HG02678 (cell line): ENCODE results near the gene CLDN18.

ENCODE experiments used
- ATAC-seq: cut with Tn5 transposase; IDR thresholded peaks from one replicate; pipeline ENCODE4 v1.9.1; 2021; ENCODE audit warnings: mild to moderate bottlenecking, moderate library complexity; ENCODE audit not compliant: unreplicated experiment

Gene CLDN18

DNA sequence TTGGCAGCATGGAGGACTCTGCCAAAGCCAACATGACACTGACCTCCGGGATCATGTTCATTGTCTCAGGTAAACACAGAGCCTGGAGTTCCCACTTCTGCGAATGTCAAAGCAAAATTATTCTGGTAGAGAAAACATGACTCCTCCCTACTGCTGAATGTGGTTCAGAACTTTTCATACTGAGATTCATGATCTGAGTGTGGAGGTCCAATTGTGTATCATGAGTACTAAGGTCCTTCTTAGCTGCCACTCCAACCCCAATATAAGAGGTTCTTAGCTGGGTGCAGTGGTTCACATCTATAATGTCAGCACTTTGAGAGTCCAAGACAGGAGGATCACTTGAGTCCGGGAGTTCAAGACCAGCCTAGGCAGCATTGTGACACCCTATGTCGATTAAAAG is 13.8 kb downstream of the CLDN18 start:
- ATAC-seq: no peak

DNA sequence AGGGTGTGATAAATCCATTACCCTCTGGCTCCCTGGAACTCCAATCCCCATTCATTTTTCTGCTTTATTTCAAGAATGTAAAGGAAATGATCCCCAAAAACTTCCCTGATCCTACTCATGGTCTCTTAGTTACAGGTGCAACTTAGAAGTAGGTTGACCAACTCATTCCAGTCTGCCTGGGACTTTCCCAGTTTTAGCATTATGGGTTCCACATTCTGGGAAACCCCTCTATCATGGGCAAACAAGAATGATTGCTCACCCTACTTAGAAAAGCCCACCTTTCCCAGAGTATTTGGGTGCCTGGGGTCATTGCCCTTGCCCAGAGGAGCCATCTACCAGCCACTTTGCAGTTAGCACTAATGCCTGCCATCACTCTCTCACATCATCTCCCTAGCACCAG is 15.6 kb downstream of the CLDN18 start:
- ATAC-seq: no peak

DNA sequence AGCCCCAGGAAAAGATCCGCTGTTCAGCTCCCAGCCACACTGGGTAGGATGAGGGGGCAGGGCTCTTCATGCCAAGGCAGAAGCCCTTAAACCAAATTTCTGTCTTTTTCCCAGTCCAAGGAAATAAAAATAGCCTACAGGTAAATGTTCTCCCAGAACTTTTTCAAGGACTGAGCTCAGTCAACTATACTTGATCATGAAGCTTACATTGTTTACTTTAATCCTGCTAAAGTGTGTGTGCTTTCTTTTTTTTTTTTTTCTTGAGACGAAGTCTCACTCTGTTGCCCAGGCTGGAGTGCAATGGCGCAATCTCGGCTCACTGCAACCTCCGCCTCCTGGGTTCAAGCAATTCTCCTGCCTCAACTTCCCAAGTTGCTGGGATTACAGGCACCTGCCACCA is 17.9 kb downstream of the CLDN18 start:
- ATAC-seq: no peak

DNA sequence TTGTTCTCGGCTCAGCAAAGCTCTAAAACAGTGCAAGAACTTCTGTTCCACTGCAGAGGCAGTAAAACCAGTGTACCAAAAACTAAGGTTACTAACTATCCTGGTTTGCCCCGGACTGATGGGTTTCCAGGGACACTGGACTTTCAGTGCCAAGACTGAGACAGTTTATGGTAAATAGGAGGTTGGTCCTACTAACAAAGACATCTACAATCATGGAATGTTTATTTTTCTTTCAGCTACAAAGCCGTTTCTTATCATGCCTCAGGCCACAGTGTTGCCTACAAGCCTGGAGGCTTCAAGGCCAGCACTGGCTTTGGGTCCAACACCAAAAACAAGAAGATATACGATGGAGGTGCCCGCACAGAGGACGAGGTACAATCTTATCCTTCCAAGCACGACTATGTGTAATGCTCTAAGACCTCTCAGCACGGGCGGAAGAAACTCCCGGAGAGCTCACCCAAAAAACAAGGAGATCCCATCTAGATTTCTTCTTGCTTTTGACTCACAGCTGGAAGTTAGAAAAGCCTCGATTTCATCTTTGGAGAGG is 20.8 kb downstream of the CLDN18 start:
- ATAC-seq: no peak

DNA sequence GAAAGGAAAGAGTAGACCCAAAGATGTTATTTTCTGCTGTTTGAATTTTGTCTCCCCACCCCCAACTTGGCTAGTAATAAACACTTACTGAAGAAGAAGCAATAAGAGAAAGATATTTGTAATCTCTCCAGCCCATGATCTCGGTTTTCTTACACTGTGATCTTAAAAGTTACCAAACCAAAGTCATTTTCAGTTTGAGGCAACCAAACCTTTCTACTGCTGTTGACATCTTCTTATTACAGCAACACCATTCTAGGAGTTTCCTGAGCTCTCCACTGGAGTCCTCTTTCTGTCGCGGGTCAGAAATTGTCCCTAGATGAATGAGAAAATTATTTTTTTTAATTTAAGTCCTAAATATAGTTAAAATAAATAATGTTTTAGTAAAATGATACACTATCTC is 21.6 kb downstream of the CLDN18 start:
- no peak for ATAC-seq

DNA sequence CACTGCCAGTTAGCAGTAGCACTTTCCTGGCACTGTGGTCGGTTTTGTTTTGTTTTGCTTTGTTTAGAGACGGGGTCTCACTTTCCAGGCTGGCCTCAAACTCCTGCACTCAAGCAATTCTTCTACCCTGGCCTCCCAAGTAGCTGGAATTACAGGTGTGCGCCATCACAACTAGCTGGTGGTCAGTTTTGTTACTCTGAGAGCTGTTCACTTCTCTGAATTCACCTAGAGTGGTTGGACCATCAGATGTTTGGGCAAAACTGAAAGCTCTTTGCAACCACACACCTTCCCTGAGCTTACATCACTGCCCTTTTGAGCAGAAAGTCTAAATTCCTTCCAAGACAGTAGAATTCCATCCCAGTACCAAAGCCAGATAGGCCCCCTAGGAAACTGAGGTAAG is 22.6 kb downstream of the CLDN18 start:
- peak; percentile 53 for ATAC-seq

DNA sequence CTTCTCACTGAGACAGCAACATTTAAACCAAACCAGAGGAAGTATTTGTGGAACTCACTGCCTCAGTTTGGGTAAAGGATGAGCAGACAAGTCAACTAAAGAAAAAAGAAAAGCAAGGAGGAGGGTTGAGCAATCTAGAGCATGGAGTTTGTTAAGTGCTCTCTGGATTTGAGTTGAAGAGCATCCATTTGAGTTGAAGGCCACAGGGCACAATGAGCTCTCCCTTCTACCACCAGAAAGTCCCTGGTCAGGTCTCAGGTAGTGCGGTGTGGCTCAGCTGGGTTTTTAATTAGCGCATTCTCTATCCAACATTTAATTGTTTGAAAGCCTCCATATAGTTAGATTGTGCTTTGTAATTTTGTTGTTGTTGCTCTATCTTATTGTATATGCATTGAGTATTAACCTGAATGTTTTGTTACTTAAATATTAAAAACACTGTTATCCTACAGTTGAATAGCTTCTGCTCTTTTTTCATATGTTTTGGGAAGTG is 23.3 kb downstream of the CLDN18 start:
- peak; percentile 16 for ATAC-seq

DNA sequence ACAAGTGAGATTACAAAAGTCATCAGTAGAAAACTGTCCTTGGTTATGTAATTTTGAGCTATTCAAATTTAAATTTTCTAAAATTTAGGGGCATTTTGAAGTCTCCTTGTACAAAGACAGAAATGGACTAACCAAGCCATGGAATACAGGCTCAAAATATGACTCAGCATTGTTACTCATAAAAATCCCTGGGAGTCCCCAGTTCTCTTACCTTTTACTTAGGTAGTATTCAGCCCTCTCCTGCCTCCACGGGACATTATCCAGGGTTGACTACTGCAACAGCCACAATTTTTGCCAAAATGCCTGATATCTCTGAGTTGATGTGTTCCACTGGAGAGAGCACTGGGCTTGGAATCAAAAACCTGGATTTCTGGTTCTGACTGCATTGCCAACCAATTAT is 25.0 kb downstream of the CLDN18 start:
- no peak for ATAC-seq

DNA sequence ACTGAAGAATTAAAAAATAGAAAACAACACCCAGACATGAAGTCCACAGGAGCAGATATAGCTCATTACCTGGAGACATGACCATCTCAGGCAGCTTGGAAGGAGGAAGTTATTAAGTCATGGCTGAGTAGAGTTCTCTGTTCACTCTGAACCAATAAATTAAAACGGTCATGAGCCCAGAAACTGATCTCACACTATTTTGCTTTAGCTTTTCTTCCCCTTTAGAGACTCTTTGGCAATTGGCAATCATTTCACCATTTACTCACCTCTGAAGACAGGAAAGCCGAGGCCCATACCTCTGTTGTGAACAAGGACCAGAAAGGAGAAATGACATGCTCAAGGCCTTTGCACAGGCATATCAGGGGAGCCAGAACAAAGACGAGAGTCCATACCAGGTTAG is 26.6 kb downstream of the CLDN18 start:
- ATAC-seq: no peak

DNA sequence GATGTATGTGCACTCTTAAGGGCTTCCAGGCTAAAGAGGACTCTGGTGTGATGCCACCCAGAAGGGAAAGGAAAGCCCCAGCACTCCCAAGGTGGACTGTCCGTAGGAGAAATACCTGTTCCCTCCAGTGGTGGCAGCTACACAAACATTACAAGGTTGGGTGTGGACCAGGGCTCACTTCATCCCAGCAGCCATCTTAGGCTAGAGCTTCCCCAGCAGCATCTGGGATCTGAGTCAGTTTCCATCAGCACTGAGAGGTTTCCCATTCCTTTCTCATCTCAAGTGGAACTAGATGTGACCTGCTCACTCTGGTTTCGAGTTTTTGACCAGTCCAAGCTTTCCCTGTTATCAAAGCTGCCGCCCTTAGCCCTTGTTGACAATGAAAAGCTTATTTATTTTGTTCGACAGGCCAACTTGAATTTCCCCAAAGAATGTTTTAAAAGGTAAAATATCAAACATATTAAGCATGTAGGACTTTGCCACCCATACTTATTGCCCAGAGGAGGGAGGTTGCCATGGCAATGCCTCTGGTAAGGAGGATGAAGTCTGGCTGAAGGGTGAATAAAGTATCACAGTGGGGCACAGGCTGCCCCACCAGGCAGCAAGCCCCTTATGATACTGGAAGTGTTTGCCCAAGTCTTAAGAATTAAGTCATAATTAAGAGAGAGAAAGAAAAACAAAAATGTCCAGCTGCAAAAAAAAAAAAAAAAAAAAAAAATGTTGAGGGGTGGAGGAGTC is 28.9 kb downstream of the CLDN18 start:
- no peak for ATAC-seq

DNA sequence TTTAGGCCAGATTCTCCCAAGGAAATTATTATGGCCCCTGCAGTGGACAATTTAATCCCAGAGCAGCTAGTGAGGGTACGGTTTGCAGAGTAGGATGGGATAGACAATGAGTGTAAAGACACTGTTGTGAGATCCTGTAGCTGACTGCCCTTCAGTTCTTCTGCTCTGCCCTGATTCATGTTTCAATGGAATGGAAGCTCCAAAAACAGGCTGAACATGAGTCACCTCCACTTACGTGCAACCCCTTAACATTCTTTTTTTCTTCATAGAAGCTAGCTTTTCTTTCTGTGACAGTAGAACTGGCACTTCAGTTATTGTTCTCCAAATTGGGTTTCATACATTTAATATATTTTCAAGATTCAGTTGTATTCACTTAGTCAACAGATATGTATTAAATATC is 32.1 kb downstream of the CLDN18 start:
- no peak for ATAC-seq

DNA sequence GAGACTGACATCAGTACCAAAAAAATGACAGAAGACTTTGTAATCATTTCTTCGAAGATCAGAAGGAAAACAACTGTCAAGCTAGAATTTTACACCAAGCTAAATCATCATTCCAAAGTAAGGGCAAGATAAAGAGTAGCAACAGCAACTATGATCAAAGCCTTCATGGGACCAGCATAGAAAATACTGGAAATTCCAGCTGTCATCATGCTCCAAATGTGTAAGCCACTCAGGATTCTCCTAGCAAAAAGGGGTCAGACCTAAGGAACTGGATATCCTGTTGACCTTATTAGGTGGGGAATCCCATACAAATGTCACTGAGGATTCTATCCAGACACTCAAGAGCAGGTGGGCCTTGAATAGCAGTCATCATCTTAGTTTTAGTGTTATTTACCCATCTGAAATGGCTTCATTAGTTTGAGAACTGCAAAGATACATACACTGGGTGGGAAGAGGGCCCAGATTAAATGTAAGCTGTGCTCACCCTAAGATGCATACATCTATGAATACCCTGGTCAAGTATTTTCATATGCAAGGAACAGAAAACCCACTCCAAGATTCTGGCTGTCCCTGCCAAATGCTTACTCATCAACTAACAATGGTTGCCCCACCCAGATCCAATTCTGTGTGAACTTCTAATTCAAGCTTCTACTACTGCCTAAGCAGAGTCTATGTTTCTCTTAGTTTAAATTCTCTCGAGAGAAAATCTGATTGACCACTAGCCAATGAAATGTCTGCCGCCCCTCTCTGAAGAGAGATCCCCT is 33.5 kb downstream of the CLDN18 start:
- ATAC-seq: no peak

DNA sequence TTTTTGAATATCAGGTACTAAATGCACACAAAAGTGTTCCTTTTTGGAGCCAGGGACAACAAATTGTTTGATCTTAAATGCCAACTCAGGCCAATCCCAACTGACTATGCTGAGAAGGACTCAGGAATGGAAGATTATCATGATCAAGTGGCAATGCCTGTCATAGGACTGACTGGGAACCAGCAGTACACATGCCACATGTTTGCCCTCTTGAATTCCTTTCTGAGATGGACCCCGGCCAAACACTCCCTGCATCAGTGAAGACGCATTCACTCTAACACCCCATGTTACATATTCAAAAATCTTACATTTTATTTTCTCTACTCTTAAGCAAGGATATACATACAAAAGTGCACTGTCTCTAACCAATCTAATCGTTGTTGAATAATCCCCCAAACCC is 36.1 kb downstream of the CLDN18 start:
- no peak for ATAC-seq

DNA sequence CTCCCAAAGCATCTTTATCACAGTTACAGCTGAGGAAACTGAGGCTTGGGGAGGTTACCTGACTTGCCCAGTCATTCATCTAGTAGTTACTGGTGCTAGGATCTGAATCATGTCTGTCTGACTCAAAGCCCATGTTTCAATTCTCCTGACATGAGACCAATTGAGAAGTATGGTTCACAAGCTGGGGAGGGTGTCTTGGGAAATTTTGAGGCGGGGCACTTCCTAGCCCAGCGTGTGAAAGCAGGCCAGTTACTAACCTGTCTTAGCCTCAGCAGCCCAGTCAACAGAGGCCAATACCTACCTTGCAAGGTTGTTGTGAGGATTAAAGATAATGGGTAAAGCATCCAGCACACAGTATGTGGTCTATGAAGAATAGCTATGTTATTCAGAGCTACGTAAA is 37.0 kb downstream of the CLDN18 start:
- ATAC-seq: peak; percentile 47

DNA sequence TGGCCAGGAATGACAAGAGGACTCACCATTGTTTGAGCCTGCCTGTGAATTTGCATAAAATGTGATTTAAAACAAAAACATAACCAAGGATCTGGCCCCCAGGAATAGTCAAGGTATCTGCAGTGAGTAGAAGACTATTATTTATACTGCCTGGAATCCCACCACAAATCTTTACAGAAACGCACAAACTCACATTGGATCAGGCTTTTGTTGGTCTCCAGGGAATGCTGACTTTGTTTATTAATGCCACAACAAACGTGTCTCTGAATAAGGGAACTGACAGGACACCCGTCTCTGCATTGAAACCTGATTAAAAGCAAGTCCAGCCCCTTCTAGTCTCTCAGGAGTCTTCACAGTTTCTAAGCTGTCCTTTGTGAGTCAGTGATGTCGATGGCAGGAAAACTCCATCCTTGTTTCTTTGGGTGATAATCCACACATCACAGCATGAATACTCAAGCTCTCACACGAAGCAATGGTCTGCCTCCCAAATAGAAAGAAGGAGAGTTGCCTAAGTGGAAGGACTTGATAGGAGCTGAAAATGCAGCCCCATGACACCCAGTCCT is 37.7 kb downstream of the CLDN18 start:
- no peak for ATAC-seq

DNA sequence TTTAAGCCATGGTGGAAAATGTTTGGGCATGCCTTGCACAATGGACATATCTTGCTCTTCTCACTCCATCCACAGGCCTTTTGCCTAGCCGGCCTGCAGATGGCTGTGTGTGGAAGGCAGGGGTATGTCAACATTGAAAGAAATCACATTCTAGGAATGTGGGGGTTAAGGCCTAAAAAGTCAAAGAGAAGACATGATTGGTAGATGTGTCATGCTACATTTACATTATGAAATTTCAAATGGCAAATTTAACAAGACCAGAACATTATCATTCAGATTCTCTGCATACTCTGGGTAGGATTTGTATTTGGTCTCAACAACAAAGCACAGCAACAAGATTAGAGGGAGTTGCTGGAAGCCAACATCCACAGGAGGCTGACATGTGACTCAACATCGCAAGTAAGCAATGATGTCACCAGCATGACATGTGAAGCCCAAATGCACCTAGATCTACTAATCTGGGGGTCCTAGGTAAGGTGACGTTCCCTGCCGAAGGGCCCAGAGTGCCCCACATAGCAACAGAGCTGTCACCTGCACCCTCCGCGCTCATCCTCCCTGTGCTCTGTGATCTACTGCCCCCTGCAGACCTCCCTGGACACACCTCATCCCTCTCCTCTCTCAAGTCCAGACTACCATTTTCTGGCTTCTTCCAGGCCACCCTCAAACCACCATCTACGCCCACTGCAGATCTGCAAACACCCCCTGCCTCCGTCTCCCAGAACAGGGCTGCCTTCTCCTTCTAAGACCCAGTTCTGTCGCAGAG is 39.4 kb downstream of the CLDN18 start:
- ATAC-seq: no peak

DNA sequence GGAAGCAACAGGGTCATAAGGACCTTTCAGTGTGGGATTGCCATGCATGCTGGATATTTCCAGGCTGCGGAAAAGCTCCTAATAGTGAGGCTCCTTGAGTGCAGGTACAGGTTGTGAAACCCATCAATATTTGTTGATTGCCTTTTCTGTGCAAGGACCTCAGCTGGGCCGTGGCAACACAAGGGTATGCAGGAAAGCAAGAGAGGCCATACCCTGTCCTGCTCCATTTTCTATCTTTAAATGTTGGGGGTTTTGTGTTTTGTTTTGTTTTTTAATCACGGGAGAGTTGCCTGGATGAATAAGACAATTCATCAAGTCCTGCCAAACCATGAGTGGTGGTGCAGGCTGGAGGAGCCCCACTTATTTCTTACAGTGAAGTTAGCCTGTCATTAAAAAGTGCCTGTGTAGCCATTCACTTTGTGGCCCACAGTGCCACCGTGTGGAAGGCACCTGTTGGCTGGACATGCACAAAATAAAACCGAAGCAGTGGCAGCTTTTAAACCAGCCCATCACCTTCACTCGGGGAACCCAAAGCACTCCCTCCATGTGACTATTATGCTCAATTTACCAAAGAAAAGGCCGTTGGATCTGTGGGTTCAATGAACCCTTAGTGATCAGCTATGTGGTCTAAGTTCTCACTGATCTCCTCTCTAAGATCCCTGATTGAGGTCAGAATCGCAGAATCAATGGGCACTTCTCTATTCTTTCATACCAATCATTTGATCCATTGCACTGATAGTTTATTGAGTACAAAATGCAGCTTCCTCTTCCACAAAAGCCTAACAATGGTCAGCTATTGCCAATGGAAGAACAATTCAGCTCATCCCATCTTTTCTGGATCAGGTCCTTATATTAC is 42.2 kb downstream of the CLDN18 start:
- peak; percentile 78 for ATAC-seq

DNA sequence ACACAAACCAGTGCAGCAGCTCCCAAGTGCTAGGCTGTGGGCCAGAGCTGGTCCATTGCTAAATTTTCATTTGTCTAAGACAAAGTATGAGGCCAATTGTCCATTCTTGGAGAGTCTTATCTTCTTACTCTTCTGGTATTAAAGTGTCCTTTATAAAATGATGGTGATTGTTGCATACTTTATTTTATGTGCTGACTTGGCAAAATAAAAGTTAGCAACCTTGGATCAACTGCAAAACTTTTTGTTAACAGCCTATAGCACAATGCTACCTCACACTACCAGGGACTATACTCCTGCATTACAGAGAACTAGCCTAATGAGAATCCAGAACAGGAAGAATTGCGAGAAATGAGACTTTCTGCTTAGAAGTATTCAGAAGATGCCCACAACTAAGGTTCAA is 44.1 kb downstream of the CLDN18 start:
- ATAC-seq: no peak

DNA sequence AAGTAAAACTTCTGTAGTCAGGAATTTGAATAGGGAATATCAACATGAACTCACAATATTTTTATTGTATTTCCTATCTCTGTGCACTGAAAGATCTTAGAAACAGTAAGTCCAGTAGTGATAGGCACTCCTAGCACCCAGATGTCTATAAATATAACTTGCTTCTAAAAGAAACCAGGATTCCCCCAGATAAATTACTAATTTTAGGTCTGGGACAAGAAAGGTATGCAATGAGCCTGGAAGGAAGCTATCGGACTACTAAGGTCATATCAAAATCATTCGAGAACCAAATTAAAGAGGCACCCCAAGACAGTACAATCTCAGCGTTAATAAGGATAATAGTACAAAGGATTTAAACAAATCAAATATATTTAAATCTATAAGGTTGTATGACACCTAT is 47.4 kb downstream of the CLDN18 start:
- ATAC-seq: no peak

DNA sequence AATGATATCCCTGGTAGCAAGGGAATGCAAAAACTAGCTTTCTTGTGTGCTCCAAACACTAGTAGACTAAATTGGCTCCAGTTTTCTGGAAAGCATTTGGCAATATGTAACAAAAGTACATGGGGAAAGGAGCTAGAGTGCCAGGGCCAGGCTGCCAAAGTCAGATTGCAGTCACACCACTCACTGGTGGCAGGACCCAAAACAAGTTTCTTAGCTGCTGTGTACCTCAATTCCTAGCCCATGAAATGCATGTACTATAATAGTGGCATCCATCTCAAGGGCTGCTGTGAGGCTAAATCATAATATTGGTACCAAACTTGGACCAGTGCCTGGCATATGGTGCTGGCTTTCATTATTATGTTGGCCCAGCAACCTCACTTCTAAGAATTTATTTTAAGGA is 49.3 kb downstream of the CLDN18 start:
- no peak for ATAC-seq
